HCT116 (cell line): ENCODE results near the gene TUBD1.
"Not testable (repeated sequence)": the region's sequence is repeated elsewhere in the genome, so short reads cannot be mapped to it uniquely, and the experiment has no call there.

Source experiments
- ATF3 ChIP-seq: IDR thresholded peaks from 2 replicates; pipeline ENCODE4 v1.6.1; 2012
- CEBPB ChIP-seq: IDR thresholded peaks from 2 replicates; pipeline ENCODE4 v1.6.1; 2012; ENCODE audit warnings: low read depth
- EZH2 ChIP-seq: fragments of 200-600 bp; sonication (generic); IDR thresholded peaks from 2 replicates; pipeline ENCODE4 v1.6.1; 2017; ENCODE audit warnings: antibody characterized with exemption, mixed run types
- EZH2phosphoT487 ChIP-seq: fragments of 200-600 bp; IDR thresholded peaks from 2 replicates; pipeline ENCODE4 v1.6.1; 2018; ENCODE audit warnings: antibody characterized with exemption, borderline replicate concordance
- JUND ChIP-seq: IDR thresholded peaks from 2 replicates; pipeline ENCODE4 v1.6.1; 2012
- MAX ChIP-seq: IDR thresholded peaks from 2 replicates; pipeline ENCODE4 v1.6.1; 2012
- POLR2A ChIP-seq: IDR thresholded peaks from 2 replicates; pipeline ENCODE4 v1.7.0; 2011; ENCODE audit warnings: borderline replicate concordance; ENCODE audit not compliant: insufficient read depth, insufficient read length; ENCODE audit errors: extremely low read depth
- RAD21 ChIP-seq: IDR thresholded peaks from 2 replicates; pipeline ENCODE4 v1.6.1; 2012; ENCODE audit warnings: low read depth, mild to moderate bottlenecking
- SP1 ChIP-seq: IDR thresholded peaks from 2 replicates; pipeline ENCODE4 v1.6.1; 2012; ENCODE audit warnings: low read depth
- YY1 ChIP-seq: IDR thresholded peaks from 2 replicates; pipeline ENCODE4 v1.6.1; 2011; ENCODE audit warnings: low read length, low read depth, moderate library complexity, mild to moderate bottlenecking; ENCODE audit not compliant: insufficient replicate concordance; ENCODE audit errors: extremely low read depth
- TF ChIP-seq, protein P1 (sequence below), 3 experiments: fragments of 200-600 bp in 1 of 3; sonication (generic) in 1 of 3; IDR thresholded peaks in 2 of 3; conservative IDR thresholded peaks in 1 of 3; 2 replicates each; pipeline ENCODE4 v1.5.1; 2012 to 2017; ENCODE audit warnings: low read depth in 2 of 3, low read length in 2 of 3, antibody characterized with exemption in 1 of 3, borderline replicate concordance in 1 of 3, control low read depth in 1 of 3, mild to moderate bottlenecking in 1 of 3, mixed read lengths in 1 of 3, mixed run types in 1 of 3, moderate library complexity in 1 of 3; ENCODE audit not compliant: insufficient read depth in 1 of 3
- TF ChIP-seq, protein P2 (sequence below): IDR thresholded peaks from 2 replicates; pipeline ENCODE4 v1.6.1; 2011; ENCODE audit warnings: mild to moderate bottlenecking, low read length, moderate library complexity; ENCODE audit not compliant: insufficient replicate concordance; ENCODE audit errors: extremely low read depth

DNA sequence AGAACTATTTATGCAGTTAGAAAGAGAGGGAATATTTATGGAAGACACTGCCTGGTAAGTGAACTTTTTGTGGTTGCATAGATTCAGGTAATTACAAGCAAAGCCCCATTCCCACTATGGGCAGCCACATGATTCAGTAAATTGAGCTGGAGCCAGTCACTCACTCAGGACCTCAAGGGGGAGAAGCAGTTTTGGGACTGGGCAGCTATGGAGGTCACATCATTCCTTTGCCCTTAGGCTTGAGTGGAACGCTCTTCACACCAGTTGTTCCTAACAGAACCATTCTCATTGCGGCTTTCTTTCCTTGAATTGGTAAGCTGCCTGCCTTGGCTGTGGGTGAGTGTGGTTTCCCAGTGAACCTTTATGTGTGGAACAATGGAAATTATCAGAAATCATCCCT lies 37.4 kb upstream of the TUBD1 start:
- TF ChIP-seq ATF3, JUND, YY1, EZH2, RAD21, CEBPB, MAX, POLR2A, EZH2phosphoT487, SP1: not testable (repeated sequence)
- TF ChIP-seq, protein P1, sequence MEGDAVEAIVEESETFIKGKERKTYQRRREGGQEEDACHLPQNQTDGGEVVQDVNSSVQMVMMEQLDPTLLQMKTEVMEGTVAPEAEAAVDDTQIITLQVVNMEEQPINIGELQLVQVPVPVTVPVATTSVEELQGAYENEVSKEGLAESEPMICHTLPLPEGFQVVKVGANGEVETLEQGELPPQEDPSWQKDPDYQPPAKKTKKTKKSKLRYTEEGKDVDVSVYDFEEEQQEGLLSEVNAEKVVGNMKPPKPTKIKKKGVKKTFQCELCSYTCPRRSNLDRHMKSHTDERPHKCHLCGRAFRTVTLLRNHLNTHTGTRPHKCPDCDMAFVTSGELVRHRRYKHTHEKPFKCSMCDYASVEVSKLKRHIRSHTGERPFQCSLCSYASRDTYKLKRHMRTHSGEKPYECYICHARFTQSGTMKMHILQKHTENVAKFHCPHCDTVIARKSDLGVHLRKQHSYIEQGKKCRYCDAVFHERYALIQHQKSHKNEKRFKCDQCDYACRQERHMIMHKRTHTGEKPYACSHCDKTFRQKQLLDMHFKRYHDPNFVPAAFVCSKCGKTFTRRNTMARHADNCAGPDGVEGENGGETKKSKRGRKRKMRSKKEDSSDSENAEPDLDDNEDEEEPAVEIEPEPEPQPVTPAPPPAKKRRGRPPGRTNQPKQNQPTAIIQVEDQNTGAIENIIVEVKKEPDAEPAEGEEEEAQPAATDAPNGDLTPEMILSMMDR (IDR thresholded peaks at IDR 0.05 in 2 of 3, conservative IDR thresholded peaks at IDR 0.05 in 1 of 3; ENCODE audit: borderline replicate concordance in 1 of 3, insufficient read depth in 1 of 3, low read depth in 2 of 3, low read length in 2 of 3) = not testable (repeated sequence)
- TF ChIP-seq, protein P2, sequence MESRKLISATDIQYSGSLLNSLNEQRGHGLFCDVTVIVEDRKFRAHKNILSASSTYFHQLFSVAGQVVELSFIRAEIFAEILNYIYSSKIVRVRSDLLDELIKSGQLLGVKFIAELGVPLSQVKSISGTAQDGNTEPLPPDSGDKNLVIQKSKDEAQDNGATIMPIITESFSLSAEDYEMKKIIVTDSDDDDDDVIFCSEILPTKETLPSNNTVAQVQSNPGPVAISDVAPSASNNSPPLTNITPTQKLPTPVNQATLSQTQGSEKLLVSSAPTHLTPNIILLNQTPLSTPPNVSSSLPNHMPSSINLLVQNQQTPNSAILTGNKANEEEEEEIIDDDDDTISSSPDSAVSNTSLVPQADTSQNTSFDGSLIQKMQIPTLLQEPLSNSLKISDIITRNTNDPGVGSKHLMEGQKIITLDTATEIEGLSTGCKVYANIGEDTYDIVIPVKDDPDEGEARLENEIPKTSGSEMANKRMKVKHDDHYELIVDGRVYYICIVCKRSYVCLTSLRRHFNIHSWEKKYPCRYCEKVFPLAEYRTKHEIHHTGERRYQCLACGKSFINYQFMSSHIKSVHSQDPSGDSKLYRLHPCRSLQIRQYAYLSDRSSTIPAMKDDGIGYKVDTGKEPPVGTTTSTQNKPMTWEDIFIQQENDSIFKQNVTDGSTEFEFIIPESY = not testable (repeated sequence)
